Stomach (tissue), 9 donors: ENCODE data around the gene AUTS2. TPM values are rescaled to one million over a fixed set of nuclear protein-coding genes. Genes with fewer than 3 reads are reported as not detected.

ENCODE experiments used
- DNase-seq, 2 donors: peaks; one replicate each; pipeline versions ENCODE4 v3.0.0 to v3.0.0-alpha.2; 2013 to 2019
- H3K27ac ChIP-seq, 5 donors: fragments of 200-600 bp in 4 of 5; sonication (generic) in 4 of 5; one replicate each; pipeline ENCODE4 v1.5.1; 2013 to 2019; ENCODE audit warnings: mild to moderate bottlenecking in 1 of 5, moderate library complexity in 1 of 5
- H3K27me3 ChIP-seq, 3 donors: fragments of 200-600 bp; sonication (generic); one replicate each; pipeline ENCODE4 v1.5.1; 2017 to 2019; ENCODE audit warnings: mixed run types in 1 of 3
- H3K36me3 ChIP-seq, 4 donors: fragments of 200-600 bp; sonication (generic); 1 replicate in 3 of 4; 2 replicates in 1 of 4; pipeline ENCODE4 v1.5.1; 2016 to 2019
- H3K4me1 ChIP-seq, 4 donors: fragments of 200-600 bp; sonication (generic); one replicate each; pipeline ENCODE4 v1.5.1; 2016 to 2019
- H3K4me3 ChIP-seq, 4 donors: fragments of 200-600 bp; sonication (generic) in 3 of 4; one replicate each; pipeline ENCODE4 v1.5.1; 2016 to 2019; ENCODE audit warnings: mild to moderate bottlenecking in 1 of 4
- H3K9me3 ChIP-seq, 4 donors: fragments of 200-600 bp; sonication (generic); one replicate each; pipeline ENCODE4 v1.5.1; 2016 to 2019
- EP300 ChIP-seq: sonication (generic); formaldehyde crosslinking; IDR thresholded peaks from one replicate; pipeline ENCODE4 v1.6.1; 2017; ENCODE audit warnings: antibody characterized with exemption
- POLR2A ChIP-seq, 4 donors: fragments of 450-650 bp; IDR thresholded peaks; one replicate each; pipeline ENCODE4 v1.6.1; 2016; ENCODE audit warnings: antibody characterized with exemption in 4 of 4, control low read depth in 2 of 4, mild to moderate bottlenecking in 1 of 4, moderate library complexity in 1 of 4
- POLR2AphosphoS5 ChIP-seq, 3 donors: sonication (generic); formaldehyde crosslinking; IDR thresholded peaks; one replicate each; pipeline ENCODE4 v1.6.1; 2016; ENCODE audit warnings: antibody characterized with exemption in 3 of 3
- WGBS, 5 donors: extraction: QIAGEN DNeasy Blood & Tissue Kit in 3 of 5; methylation state at CpG; one replicate each; pipeline versions ENCODE4 v1.1.5 to v1.1.7; 2013 to 2018; 5-methylcytosine and 5-hydroxymethylcytosine counted together
- intact Hi-C: fragments of 100-400 bp; cut with DNase I; formaldehyde crosslinking; loops from one replicate; pipeline ENCODE4 v1.15.1; 2023; ENCODE audit warnings: low total_unique reads
- polyA plus RNA-seq, 3 donors: library from polyadenylated mRNA; stranded (reverse); fragments of 200-250 nt; gene quantifications; one replicate each; pipeline ENCODE4 v1.2.3, GENCODE V29; 2013
- total RNA-seq, 5 donors: library from RNA; depleted of rRNA; stranded (reverse); fragments of >200 nt; gene quantifications; one replicate each; pipeline versions ENCODE4 v1.1.0 to v1.2.3, GENCODE V29; 2014 to 2016
- TF ChIP-seq, protein P1 (sequence below), 7 experiments: fragments of 450-650 bp in 4 of 7; fragments of 200-600 bp in 3 of 7; sonication (generic) in 3 of 7; IDR thresholded peaks; one replicate each; pipeline ENCODE4 v1.5.1; 2016 to 2019; ENCODE audit warnings: antibody characterized with exemption in 7 of 7, control low read depth in 2 of 7, mild to moderate bottlenecking in 1 of 7
- donor health status: healthy with polysubstance abuse.
- donor health status: Bipolar disorder and iron deficiency.
- donor health status: healthy.

Gene AUTS2
- total and polyA plus RNA-seq, 8 donors, result 3.8 to 90.3 (median 38.1) TPM

DNA sequence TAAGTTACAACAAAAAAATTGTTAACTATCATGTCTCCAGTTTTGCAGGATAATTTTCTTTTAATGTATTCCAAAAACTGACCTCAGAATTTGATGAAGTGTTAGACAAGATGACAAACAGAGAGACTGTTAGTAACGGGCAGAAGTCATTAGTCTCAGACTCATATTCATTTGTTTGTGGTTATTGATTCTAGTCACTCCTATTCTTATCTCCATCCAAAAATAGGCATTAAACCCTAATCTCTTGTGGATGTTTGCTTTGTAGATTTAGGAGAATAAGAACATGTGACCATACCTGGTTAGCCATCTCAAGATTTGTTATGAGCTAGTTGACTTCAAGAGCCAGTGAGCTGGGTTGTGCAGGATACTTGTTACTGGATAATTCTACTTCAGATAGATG, 261.1 kb downstream of the AUTS2 start:
- TF ChIP-seq POLR2AphosphoS5 (IDR thresholded peaks at IDR 0.05) (no peak), EP300 (no peak), POLR2A (IDR thresholded peaks at IDR 0.05) (no peak)
- TF ChIP-seq, protein P1, sequence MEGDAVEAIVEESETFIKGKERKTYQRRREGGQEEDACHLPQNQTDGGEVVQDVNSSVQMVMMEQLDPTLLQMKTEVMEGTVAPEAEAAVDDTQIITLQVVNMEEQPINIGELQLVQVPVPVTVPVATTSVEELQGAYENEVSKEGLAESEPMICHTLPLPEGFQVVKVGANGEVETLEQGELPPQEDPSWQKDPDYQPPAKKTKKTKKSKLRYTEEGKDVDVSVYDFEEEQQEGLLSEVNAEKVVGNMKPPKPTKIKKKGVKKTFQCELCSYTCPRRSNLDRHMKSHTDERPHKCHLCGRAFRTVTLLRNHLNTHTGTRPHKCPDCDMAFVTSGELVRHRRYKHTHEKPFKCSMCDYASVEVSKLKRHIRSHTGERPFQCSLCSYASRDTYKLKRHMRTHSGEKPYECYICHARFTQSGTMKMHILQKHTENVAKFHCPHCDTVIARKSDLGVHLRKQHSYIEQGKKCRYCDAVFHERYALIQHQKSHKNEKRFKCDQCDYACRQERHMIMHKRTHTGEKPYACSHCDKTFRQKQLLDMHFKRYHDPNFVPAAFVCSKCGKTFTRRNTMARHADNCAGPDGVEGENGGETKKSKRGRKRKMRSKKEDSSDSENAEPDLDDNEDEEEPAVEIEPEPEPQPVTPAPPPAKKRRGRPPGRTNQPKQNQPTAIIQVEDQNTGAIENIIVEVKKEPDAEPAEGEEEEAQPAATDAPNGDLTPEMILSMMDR (IDR thresholded peaks at IDR 0.05), result no peak
- peaks cover 0 to 5% (median 0%) of the 10 kb centered on the region in 4 donors for H3K4me1 ChIP-seq
- no peak overlapping the region for H3K27ac ChIP-seq
- H3K27me3 ChIP-seq, result no peaks in the 10 kb centered on the region
- intact Hi-C loops, result no loop called here
- no peak for DNase-seq
- H3K9me3 ChIP-seq, result no peaks in the 10 kb centered on the region
- no peak overlapping the region for H3K4me3 ChIP-seq
- no peaks in the 10 kb centered on the region for H3K36me3 ChIP-seq
- 21 to 65% (median 37%) methylated on average over 1 of the region's 1 CpG for WGBS, 5 donors

DNA sequence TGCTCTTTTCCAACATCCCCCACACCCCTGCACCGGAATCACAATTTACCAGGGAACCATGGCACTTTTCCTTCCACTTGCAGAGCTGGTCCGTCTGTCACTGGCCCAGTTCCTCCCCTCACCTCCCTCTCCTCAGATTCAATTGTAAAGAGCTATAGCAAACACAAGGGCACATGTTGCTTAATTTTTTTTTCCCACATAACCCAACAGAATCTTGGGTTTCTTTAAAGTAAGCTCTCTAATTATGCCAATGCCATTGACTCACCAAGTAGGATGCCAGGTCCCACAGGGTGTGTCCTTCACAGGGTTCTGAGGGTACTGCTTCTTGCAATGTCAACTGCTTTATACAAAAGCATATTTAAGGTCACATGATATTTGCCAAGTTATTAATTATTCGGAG, 262.2 kb downstream of the AUTS2 start:
- H3K36me3 ChIP-seq, result no peaks in the 10 kb centered on the region
- no peak overlapping the region for H3K27ac ChIP-seq
- no peak for DNase-seq
- H3K9me3 ChIP-seq, result no peaks in the 10 kb centered on the region
- WGBS, 5 donors, result 71 to 83% (median 78%) methylated on average over 3 of the region's 3 CpGs
- H3K27me3 ChIP-seq, result no peaks in the 10 kb centered on the region
- intact Hi-C loops, result no loop called here
- no peak overlapping the region for H3K4me3 ChIP-seq
- TF ChIP-seq EP300, result no peak
- no peak for TF ChIP-seq POLR2AphosphoS5 (IDR thresholded peaks at IDR 0.05)
- TF ChIP-seq POLR2A (IDR thresholded peaks at IDR 0.05), result no peak
- TF ChIP-seq, protein P1 (IDR thresholded peaks at IDR 0.05), result no peak
- peaks cover 0 to 5% (median 0%) of the 10 kb centered on the region in 4 donors for H3K4me1 ChIP-seq

DNA sequence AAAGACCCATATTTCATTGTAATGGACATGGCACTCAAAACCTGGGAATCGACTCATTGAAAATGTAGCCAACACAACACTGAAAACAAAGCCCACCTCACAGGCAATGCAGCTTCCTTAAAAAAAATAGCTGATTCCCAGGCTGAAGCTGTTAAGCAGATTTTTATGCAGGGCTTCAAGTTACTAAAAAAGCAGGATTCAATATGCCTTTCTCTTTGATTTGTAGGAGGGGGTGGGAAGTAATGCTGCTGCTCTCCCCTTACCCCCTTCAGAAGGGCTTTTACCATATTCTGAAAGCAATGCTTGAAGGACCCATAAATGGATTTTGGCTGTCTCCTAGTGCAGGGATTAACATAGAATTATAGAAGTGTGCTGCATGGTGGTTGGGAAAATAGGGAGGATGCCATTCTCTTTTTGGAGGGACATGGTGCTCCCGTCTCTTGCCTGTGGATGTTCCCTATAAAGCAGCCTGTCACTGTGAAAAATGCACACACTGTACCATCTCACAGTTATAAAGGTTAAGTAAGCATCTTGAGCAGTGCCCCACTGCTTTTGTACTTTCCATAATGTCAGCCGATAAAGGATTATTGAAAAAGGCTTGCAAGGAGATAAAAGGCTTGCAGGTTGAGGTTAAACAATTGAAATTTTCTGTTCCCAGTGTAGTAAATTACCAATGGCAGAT, 262.8 kb downstream of the AUTS2 start:
- intact Hi-C loops, result no loop called here
- H3K27me3 ChIP-seq, result no peaks in the 10 kb centered on the region
- no peak overlapping the region for H3K27ac ChIP-seq

DNA sequence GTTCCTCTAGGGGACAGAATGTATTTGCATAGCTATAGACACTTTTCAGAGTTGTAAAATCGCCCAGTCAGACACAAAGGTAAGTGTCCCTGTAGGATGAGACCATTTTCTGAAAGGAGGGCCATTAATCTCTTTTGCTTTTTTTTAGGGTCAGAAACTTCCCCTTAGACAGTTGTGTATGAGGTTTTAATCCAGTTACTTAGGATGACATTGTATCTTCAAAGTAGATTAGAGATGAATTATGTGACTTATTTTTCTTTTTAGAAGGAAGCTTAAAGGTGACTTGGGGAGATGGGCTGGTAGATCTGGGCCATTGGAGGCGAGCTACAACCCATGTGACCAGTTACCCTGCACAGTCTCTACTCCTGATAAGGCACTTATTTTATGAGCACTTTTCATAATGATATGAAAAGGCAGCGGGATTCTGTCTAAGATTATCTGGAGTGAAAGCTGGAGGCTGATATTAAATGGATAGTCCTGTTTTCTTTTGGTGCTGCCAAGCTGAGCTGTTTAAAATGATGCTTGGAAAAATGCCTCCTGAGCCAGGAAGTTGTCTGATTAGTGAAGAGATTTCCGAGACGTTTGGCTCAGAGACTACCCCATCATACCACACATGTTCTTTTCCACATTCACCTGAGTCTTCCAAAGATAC, 264.3 kb downstream of the AUTS2 start:
- 46 to 59% (median 51%) methylated on average over 5 of the region's 5 CpGs for WGBS, 5 donors
- peaks cover 0 to 5% (median 0%) of the 10 kb centered on the region in 4 donors for H3K4me1 ChIP-seq
- intact Hi-C loops, result no loop called here

More for the DNA sequence above, 262.8 kb downstream of the AUTS2 start:
- no peak for DNase-seq
- WGBS, 5 donors, result 61 to 74% (median 62%) methylated on average over 3 of the region's 3 CpGs
- Histone ChIP-seq H3K4me3 (no peak overlapping the region), H3K36me3 (no peaks in the 10 kb centered on the region), H3K4me1 (peaks cover 0 to 5% (median 0%) of the 10 kb centered on the region in 4 donors), H3K9me3 (no peaks in the 10 kb centered on the region)
- TF ChIP-seq, protein P1 (IDR thresholded peaks at IDR 0.05), result no peak
- TF ChIP-seq EP300 (no peak), POLR2AphosphoS5 (IDR thresholded peaks at IDR 0.05) (no peak), POLR2A (IDR thresholded peaks at IDR 0.05) (no peak)

More for the DNA sequence above, 264.3 kb downstream of the AUTS2 start:
- Histone ChIP-seq H3K36me3 (no peaks in the 10 kb centered on the region), H3K27ac (no peak overlapping the region), H3K9me3 (no peaks in the 10 kb centered on the region), H3K4me3 (no peak overlapping the region), H3K27me3 (no peaks in the 10 kb centered on the region)
- DNase-seq, result no peak
- TF ChIP-seq, protein P1 (IDR thresholded peaks at IDR 0.05), result no peak
- no peak for TF ChIP-seq POLR2A (IDR thresholded peaks at IDR 0.05)
